ENCODE results near the gene MBOAT7.
"Not testable (repeated sequence)": the region's sequence is repeated elsewhere in the genome, so short reads cannot be mapped to it uniquely, and the experiment has no call there.

Gene MBOAT7

GRCh38 chr19:54188215-54188871, 1.0 kb downstream of the MBOAT7 start:
- DNase-seq (ENCODE audit: low spot score), result no peak

DNA sequence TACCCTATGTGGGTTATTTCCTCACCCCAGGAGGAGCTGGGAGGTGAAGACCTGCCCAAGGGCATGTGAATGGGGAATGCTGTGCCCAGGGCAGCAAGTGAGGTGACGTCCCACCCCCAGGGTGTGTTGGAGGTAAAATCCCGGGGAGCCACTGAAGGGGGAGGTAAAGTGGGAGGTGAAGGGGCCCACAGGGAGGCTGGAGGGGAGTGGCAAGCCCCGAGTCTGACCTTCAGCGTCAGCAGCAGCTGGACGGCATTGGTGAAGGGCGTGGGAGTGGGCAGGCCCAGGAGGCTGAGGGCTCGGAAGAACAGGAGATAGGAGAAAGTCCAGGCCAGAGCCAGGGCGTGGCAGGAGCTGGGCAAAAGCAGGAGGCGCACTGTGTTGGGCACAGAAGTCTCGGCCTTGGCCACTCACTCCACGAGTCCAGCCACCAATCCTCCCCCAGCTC, 2.4 kb downstream of the MBOAT7 start:
- DNase-seq (ENCODE audit: low spot score), result no peak

GRCh38 chr19:54186351-54186750, 3.0 kb downstream of the MBOAT7 start:
- no peak for DNase-seq (ENCODE audit: low spot score)

- DNase-seq (ENCODE audit: low spot score), result no peak
Measured at GRCh38 chr19:54183431-54183830, 5.9 kb downstream of the MBOAT7 start.

DNA sequence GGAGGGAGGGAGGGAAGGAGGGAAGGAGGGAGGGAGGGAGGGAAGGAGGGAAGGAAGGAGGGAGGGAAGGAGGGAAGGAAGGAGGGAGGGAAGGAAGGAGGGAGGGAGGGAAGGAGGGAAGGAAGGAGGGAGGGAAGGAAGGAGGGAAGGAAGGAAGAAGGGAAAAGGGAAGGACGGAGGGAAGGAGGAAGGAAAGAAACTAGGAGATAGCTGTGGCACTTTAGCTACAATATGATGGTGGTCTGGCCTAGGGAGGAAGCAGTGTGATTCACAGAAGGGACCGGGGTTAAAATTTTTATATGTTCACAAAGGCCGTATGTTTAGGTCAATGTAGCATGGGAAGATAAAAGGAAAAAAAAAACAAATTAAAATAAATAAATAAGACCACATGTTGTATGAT, 7.5 kb downstream of the MBOAT7 start:
- not testable (repeated sequence) for DNase-seq (ENCODE audit: low spot score)

DNA sequence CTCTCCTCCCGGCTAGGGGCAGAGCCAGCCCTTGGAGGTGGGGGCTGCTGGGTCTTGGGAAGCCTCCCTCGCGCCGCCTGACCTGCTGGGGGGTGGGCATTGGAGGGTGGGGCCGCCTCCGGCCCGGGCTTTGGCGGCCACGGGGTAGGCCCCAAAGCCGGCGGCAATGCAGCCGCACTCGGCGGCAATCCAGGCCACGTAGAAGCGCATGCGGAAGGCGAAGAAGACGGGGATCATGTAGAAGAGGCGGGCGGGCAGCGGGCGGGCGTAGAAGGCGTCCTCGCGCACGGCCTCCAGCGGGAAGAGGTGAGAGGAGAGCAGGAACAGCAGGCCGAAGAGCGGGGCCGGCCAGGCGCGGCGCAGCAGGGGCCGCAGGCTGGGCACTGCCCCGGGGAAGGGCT, 8.7 kb downstream of the MBOAT7 start:
- no peak for DNase-seq (ENCODE audit: low spot score)

DNA sequence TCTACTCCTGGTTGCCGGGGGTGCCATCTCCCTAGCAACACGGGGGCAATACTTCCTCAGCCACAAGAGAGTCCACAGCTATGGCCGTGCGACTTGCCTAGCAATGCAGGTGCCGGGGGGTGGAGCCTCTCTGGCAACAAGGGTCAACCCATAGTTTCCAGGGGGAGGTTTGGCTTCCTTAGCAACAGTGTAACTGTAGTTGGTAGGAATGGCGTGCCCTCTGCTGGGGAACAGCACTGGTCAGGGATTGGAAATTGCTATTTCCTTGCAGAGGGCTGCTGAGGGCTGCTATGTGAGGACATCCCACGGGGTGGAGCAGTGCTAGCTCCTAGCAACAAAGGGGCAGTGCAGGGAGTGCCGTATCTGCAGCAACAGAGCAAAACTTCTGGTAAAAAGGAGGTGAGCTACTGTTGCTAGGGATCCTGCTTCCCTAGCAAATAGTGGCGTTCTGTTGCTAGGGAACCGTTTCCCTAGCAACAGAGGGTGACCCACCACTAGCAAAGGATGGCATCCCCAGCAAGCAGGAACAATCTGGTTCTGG, 9.4 kb downstream of the MBOAT7 start:
- DNase-seq (ENCODE audit: low spot score), result no peak

DNA sequence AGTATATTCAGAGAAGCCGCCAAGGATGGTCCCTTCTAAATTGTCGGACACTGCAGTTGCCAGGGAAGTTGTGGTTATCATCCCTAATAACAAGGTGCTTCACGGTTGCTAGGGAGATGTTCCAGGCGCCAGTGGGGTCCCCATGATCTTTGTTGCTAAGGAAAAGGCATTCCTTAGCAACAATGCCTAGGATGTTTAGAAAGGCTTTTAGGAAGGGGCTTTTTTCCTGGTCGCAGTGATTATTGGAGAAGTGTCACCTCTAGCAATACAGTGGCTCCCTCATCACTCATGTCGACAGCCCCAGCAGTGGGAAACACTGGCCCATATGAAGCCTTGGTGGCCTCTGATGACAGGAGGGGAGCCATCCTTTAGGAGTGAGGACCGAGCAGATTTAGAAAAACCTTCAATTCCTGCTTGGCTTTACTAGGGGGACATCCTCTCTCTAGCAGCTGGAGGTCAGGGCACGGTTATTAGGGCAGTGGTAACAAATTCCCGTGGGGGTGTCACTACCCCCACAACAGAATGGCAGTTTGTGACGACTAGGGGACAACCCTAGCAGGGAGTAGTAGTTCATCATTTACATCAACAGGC, 10.0 kb downstream of the MBOAT7 start:
- DNase-seq (ENCODE audit: low spot score), result no peak

DNA sequence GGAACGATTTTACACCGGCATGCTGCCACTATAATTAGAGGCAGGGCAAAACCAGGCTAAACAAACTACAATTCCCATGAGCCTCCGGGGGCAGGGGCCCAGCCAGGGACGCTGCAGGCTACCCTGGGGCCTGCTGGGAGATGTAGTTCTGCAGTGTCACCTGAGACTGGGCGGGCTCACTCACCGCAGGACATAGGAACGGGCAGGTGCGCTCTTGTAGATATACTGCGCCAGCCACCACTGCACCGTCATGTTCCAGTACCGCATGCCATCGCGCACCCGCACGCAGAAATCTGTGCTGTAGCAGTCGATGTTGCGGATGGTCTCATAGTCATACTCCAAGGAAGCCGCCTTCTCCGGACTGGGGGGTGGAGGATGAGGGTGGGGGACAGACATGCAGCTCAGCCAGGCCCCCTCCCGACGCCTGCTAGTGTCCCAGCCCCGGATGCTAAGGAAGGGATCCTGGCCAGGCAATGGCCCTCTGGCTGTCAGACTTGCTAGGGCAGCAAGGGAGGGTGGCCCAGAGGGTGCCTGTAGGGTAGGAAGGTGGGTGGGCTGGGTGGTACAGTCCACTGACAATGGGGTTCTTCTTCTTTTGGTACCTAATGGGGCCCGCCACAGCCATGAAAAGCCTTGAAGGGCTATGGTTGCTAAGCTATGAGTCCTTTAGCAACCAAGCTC, 10.7 kb downstream of the MBOAT7 start:
- DNase-seq (ENCODE audit: low spot score), result no peak

DNA sequence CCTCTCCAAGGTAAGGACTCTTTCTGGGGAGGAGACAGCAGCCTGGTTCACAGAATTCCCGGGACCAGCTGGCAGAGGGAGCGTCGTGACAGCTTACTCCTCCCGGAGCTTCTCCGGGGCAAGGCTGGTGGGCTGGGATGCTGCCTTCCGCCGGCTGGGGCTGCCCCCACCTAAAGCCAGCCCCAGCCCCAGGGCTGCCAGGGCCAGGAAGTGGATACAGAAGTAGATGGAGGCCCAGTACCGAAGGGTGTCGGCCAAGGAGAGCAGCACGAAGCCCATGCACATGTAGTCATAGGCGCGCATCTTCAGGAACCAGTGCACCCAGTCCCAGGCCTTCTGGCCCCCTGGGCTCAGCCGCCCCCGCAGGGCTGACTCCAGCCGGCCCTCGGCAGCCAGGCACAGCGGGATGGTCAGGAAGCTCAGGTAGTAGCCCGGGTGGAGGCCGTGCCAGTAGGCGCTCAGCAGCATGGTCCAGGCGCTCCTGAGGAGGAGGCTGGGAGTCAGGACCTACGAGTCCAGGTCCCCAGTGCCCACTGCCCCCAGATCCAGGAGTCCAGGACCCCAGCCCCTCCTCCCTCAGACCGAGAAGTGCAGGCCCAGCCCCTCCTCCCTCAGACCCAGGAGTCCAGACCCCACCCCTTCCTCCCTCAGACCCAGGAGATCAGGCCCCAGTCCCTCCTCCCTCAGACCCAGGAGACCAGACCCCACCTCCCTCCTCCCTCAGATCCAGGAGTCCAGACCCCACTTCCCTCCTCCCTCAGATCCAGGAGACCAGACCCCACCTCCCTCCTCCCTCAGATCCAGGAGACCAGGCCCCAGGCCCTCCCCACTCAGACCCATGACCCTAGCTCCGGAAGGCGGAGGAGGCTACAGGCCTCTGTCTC, 15.2 kb downstream of the MBOAT7 start:
- no peak for DNase-seq (ENCODE audit: low spot score)

GRCh38 chr19:54173359-54173699, 16.1 kb downstream of the MBOAT7 start:
- no peak for DNase-seq (ENCODE audit: low spot score)

- no peak for DNase-seq (ENCODE audit: low spot score)
Measured at GRCh38 chr19:54172471-54173358, 16.7 kb downstream of the MBOAT7 start, which contains the start of gene TMC4. Gene TMC4 (minus strand): TSS chr19:54173160. CDS start chr19:54173117, 43 bp downstream.

DNA sequence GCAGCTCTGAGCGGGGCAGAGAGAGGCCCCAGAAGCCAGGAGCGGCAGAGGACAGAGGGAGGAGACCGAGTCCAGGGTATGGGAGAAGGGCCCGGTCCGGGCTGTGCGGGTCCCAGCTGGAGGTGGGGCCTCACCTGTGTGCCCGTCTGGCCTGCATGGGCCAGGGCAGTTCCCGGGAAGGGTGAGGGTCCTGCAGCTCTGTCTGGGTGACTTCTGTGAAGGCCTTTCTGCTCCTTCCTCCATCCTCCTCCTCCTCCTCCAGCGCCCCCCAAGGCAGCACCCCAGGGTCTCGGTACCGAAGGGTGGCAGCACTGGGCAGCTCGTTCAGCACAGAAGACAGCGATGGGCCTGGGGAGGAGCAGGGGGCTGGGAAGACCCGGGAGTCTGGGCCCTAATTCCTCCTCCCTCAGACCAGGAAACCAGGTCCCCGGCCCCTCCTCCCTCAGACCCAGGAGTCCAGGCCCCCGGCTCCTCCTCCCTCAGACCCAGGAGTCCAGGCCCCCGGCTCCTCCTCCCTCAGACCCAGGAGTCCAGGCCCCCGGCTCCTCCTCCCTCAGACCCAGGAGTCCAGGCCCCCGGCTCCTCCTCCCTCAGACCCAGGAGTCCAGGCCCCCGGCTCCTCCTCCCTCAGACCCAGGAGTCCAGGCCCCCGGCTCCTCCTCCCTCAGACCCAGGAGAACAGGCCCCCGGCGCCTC, 17.5 kb downstream of the MBOAT7 start:
- DNase-seq (ENCODE audit: low spot score), result not testable (repeated sequence)

- no peak for DNase-seq (ENCODE audit: low spot score)
Measured at GRCh38 chr19:54169149-54169740, 20.1 kb downstream of the MBOAT7 start.

- peak; percentile 91 for DNase-seq (ENCODE audit: low spot score)
Measured at GRCh38 chr19:54168174-54168917, 21.0 kb downstream of the MBOAT7 start.

DNA sequence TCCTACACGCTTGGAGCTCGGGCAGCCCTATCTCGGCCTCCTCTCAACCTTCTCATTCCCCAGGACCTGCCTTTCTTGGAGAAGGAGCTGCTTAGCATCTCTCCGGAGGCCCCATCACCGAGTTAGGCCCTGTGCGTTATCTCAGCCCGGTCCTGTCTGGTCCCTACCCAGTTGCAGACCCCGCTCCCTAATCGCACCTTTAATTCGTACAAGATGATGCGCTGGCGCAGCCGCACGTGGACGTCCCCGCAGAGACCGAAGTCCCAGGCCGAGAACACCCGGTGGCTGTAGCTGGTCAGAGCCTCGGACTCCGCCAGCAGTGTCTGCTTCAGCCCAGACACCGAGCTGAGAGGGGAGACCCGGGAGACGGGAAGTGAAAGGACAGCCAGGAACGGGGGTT, 24.2 kb downstream of the MBOAT7 start:
- DNase-seq (ENCODE audit: low spot score), result no peak

DNA sequence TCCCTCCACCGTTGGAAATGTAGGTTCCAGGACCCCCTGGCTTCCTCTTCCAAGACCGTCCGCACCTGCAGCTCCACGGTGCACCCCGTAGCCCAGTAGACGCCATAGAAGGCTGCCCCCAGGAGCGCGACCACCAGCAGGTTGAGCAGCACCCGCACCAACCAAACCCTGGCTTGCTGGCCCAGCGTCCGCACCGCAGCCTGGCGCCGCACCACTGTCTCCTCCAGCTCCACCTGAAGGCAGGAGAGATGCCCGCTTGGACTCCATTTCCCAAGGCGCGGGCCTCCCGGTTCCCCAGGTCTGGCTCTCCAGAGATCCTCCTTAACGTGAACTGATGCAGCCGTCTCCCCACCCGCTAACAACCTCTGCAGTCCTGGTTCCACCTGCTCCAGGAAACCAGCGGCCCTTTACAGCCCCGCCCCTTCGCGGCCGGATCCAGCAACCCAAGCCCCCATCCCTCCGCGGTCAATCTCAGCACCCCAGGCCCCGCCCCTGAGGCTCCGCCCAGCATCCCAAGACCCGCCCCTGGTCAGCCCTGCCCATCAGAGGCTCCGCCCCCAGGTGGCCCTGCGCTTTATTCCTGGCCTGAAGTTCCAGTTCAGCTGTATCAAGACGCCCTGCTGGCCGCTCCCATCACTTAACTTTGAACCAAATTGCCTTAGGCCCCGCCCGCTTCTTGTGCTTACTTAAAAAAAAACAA, 24.9 kb downstream of the MBOAT7 start:
- no peak for DNase-seq (ENCODE audit: low spot score)

GRCh38 chr19:54162884-54163283, 26.5 kb downstream of the MBOAT7 start:
- no peak for DNase-seq (ENCODE audit: low spot score)

Data from HuH-7 (cell line).